Stimulated activated CD8-positive, alpha-beta memory T cell treated with anti-CD3 and anti-CD28 coated beads, Interleukin-2, amount 100 ng/mL, for 48 hours (primary cell): ENCODE measurements around the gene BMPR2.
"Not testable (repeated sequence)": the region's sequence is repeated elsewhere in the genome, so short reads cannot be mapped to it uniquely, and the experiment has no call there.

Source experiments
- DNase-seq, 2 donors: peaks; one replicate each; pipeline ENCODE4 v3.0.0-alpha.2; 2020; ENCODE audit warnings: low read depth in 2 of 2

The BMPR2 gene

DNA sequence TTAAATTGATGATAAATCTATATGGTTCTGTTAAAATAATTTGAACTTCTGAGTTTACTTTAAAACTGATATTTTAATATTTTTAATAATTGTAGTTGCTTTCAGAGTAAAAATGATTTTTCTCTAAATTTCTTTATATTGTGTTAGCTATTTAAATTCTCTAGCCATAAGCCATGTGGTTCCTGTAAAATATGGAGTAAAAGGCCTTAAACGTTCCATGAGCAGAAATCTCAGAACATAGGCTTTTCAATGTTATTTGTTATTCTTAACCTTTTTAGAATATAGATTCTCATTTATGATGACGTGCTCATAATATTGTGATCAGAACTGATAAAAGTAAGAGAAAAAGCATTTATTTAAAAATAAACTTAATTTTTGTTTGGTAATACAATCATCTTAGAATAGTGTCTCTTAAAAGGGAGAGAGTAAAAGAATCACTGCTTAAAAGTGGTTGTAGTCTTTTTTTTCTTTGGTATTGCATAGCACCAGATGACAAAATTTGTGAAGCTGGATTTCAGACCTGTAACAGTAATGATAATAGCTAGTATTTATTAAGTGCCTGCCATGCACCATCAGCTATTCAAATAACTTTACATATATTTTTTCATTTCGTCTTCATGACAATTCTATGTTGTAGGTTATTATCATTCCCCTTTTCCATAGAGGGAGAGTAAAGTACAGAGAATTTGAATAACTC lies 2.7 kb downstream of the BMPR2 start:
- no peak for DNase-seq

DNA sequence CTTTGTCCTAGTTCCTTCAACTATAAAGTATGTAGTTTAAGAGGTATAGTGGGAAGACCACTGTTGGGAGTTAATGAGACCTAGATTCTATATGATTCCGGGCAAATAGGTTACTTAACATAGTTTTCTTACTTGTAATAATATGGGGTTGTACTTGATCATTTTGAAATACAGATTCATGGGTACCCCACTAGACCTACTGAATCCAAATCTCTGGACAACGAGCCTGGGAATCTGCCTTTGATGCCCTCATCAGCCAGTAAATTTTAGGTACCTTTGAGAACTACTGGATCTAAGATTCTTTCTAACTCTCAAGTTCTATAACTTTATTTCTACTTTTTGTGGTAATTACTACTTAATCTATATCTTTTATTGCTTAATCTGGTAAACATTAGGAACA lies 6.6 kb downstream of the BMPR2 start:
- no peak for DNase-seq

GRCh38 chr2:202386495-202386894 lies 10.4 kb downstream of the BMPR2 start:
- DNase-seq = not testable (repeated sequence)

DNA sequence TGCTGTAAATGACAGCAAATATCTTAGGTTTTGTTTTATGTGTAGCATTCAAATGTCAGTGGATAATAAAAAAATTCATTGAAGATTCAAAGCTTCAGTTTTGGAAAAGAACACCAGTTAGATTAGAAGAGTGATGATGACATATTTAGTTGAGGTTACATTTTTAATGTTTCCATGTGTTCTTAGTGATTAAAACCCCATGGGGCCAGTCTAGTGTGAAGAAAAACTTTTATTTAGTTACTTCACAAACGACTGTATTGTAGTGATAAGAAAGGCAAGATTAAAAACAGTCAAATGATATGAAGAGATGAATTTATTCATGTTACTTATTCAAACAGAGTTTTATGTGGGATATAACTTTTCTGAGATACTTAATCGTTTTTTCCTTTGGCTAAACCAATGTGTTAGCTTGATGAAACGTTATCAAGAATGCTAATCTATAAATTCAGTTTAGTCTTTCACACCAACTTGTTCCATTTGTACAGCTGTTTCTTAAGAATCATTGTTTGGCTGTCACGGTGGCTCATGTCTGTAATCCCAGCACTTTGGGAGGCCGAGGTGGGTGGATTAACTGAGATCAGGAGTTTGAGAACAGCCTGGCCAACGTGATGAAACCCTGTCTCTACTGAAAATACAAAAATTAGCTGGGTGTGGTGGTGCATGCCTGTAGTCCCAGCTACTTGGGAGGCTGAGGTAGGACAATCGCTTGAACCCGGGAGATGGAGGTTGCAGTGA lies 11.6 kb downstream of the BMPR2 start:
- DNase-seq = no peak

- DNase-seq = no peak
Observed at GRCh38 chr2:202400941-202401340, 24.8 kb downstream of the BMPR2 start.

GRCh38 chr2:202405798-202406197 lies 29.7 kb downstream of the BMPR2 start:
- DNase-seq = no peak

DNA sequence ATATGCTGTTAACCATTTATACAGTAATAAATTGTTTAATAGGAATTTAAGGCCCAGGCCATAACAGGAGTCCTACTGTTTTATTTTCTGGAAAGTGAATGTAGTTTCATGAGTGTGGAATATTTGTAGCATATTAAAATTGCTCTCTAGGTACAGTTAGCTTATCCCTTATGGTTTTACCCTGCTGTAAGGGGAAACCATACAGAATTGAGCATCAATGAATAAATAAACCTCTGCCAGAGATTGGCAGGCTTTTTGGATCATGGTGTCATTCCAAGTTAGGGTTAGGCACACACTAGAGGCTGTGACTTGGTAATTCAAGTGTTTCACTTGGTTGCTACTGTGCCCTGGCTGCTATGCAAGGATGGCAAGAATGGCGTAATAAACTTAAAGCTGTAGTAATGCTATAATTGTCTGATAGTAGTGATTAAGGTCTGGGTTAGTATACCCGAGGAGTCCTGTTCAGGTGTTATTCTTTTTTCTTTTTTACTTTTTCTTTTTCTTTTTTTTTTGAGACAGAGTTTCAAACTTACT lies 30.4 kb downstream of the BMPR2 start:
- no peak for DNase-seq

DNA sequence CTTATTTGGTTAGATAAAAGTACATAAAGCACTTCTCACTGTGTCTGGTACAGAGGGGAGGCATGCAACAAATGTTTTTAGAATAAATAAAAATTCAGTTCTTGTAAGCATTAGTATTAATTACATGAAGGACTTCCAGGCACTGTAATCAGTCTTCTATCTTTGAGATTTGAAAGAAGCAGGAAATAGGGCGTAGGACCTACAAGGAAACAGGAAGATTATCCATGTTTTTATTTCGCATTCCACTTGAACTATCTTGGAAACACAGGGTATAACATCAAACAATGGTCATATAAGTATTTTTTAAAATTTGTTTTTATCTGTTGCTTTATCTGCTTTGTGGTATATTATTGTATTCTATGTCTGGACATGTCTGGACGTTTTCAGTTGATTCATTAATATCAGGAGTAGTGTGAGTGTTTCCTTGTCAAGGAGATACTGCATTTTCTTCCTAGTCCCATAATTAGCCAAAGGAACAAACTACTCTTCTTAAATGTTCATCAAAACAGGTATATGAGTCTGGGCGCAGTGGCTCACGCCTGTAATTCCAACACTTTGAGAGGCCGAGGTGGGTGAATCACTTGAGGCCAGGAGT lies 32.5 kb downstream of the BMPR2 start:
- DNase-seq = no peak

DNA sequence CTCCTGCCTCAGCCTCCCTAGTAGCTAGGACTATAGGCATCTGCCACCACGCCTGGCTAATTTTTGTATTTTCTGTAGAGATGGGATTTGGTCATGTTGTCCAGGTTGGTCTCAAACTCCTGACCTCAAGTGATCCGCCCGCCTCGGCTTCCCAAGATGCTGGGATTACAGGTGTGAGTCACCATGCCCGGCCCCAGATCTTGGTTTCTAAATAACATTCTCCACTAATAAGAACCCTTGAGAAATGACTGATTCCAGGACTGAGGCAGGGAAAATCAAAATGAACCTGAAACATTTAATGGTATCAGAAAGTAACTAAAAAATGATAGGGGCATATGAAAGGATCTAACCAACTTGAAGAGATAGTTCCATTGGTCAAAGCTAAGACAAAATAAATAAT lies 34.0 kb downstream of the BMPR2 start:
- DNase-seq = no peak

GRCh38 chr2:202411097-202411496 lies 35.0 kb downstream of the BMPR2 start:
- DNase-seq = no peak

DNA sequence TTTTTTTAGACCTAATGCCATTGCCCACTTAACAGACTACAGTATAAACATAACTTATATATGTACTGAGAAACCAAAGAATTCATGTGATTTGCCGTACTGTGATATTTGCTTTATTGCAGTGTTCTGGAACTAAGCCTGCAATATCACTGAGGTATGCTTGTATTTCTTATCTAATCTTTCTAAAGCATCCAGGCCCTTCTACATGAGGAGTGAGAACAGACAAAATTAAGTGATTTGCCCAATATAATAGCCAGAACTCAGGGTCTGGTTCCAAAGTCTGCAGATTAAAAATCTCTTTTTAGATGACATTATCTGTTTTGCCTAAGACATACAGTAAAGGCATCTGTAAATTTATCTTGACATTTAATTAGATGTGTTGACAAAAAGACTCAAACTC lies 41.9 kb downstream of the BMPR2 start:
- no peak for DNase-seq

DNA sequence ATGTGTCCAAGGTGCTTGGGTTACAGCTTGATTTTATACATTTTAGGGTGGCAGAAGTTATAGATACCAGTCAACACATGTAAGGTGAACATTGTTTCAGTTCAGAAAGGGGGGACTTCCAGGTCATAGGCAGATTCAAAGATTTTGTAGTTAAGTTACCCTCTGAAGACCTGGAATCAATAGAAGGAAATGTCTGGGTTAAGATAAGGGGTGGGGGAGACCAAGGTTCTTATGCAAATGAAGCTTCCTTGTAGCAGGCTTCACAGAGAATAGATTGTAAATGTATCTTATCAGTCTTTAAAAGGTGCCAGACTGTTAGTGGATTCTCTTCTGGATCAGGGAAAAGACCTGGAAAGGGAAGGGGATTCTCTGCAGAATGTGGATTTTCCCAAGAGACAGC lies 42.4 kb downstream of the BMPR2 start:
- DNase-seq = no peak

DNA sequence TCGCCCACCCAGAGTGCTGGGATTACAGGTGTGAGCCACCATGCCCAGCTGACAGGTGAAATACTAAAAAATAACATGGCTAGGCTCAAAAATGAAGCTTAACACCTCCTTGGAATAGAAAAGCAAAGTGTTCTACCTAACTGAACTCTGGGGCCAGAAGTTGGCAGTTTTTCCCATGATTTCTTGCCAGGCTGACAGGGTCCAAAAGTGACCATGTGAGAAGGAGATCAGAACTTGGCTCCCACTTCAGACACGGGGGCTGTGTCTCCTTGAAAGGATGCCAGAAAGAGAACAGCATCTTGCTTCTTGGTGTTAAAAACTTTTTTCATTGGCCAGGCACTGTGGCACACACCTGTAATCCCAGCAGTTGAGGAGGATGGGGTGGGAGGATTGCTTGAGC lies 47.0 kb downstream of the BMPR2 start:
- DNase-seq = no peak

- DNase-seq = no peak
Observed at GRCh38 chr2:202425036-202425435, 48.9 kb downstream of the BMPR2 start.

- DNase-seq = no peak
Observed at GRCh38 chr2:202426751-202427150, 50.6 kb downstream of the BMPR2 start.

DNA sequence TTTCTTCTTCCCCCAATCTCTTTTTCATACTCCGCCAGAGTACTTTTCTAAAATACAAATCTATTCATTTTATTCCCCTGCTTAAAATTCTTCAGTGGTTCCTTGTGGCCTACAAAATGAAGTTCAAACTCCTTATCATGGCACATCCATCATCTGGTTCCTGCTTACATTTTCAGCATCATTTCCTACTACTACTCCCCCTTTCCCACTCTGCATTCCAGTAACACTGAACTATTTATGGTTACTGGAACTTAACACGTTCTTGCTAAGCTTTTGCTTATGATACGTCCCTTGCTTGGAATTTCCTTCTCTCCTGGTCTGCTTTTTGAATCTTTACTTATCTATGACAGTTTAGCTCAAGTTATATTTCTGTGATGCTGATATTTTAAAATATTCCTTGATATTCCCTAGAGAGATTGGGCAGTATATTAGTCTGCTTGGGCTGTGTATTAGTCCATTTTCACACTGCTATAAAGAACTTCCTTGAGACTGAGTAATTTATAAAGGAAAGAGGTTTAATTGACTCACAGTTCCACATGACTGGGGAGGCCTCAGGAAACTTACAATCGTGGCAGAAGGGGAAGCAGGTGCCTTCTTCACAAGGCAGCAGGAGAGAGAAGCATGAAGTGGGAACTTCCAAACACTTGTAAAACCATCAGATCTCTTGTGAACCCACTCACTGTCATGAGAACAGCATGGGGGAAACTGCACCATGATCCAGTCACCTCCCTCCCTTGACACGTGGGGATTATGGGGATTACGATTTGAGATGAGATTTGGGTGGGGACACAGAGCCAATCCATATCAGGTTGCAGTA lies 53.2 kb downstream of the BMPR2 start:
- no peak for DNase-seq

DNA sequence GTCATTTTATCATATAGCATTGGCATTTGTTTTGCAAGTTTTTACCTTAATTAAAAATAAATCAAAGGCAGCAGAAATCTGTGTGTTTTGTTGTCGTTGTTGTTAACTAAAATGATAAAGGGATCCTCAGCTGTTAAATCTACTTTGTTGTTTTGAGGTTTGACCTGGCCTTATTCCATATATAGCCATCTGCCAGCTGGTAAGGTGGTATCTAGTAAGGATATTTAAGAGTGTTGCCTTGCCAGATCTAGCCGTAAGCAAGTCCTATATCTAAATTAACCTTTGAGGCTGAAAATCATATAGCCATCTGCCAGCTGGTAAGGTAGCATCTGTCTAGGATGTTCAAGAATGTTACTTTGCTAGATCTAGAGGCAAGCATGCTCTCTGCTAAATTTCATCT lies 56.6 kb downstream of the BMPR2 start:
- no peak for DNase-seq

- no peak for DNase-seq
Observed at GRCh38 chr2:202434472-202434871, 58.3 kb downstream of the BMPR2 start.

GRCh38 chr2:202436626-202437025 lies 60.5 kb downstream of the BMPR2 start:
- DNase-seq = no peak

- DNase-seq = not testable (repeated sequence)
Observed at GRCh38 chr2:202440117-202440516, 64.0 kb downstream of the BMPR2 start.

DNA sequence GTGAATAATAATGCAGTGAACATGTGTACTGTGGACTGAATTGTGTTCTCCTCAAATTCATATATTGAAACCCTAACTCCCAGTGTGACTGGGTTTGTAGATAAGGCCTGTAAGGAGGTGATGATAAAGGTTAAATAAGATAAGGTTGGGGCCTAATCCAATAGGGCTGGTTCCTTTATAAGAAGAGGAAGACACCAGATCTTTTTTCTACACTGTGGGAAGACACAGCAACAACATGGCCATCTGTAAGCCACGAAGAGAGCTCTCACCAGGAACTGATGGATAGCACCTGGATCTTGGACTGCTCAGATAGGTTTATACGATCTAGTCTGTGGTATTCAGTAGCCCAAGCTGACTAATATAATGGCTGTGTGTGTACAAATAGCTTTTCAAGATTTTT lies 66.8 kb downstream of the BMPR2 start:
- no peak for DNase-seq

DNA sequence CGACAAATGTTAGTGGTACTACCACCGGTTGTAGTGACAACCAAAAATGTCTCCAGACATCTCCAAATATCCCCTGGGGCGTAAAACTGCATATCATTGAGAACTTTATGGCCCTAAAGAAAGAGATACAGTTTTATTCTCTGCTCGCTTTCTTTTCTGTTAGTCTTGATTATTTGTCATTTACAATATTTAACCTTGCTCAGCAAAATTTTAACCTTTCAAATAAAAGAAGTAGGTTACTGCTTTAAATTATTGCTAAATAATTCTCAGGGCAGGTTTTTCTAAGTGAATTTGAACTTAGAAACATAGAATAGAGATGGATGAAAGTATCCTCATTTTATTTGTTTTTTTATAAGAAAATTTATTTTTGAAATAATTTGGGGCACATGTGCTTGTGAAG lies 67.9 kb downstream of the BMPR2 start:
- DNase-seq = no peak
